GM12878 (cell line): ENCODE data around the gene TBC1D1. TPM values are rescaled to one million over a fixed set of nuclear protein-coding genes. Genes with fewer than 3 reads are reported as not detected.

Experiments
- ATAC-seq: fragments of 200-7000 bp; cut with Tn5 transposase; 3 replicates; pipeline ENCODE4 v1.9.1; 2020; ENCODE audit warnings: mild to moderate bottlenecking, moderate library complexity
- BruUV-seq: library from RNA; stranded (reverse); fragments of 400-500 nt; replicated peaks from 2 replicates; lab custom pipeline; 2021; lab: Mats Ljungman, UMichigan
- CTCF ChIA-PET: fragments of 300-600 bp; sonication (Branson Sonifier 250); formaldehyde crosslinking; extraction: SDS; loops from one replicate; lab custom pipeline; 2021; ENCODE audit warnings: inconsistent platforms; lab: Yijun Ruan, JAX
- POLR2A ChIA-PET: fragments of 350-600 bp; formaldehyde crosslinking; extraction: SDS; loops from one replicate; lab custom pipeline; 2021; ENCODE audit warnings: inconsistent platforms; lab: Charles Lee
- RAD21 ChIA-PET: fragments of 300-600 bp; sonication (Branson Sonifier 250); formaldehyde crosslinking; loops from one replicate; lab custom pipeline; 2023; ENCODE audit warnings: antibody characterized with exemption; ENCODE audit not compliant: unreplicated experiment; lab: Charles Lee
- SMC1A ChIA-PET: fragments of 300-600 bp; sonication (Branson Sonifier 250); formaldehyde crosslinking; loops from one replicate; lab custom pipeline; 2023; ENCODE audit not compliant: unreplicated experiment, uncharacterized antibody; lab: Charles Lee
- DNase-seq: peaks from one replicate; pipeline ENCODE4 v3.0.0-alpha.2; 2011; ENCODE audit warnings: low read depth, low spot score
- FAIRE-seq: peaks from 3 replicates; lab custom pipeline; 2011; peaks lifted over from hg19 to GRCh38; lab: Jason Lieb, UNC
- H2AFZ ChIP-seq: 2 replicates; pipeline ENCODE4 v1.6.0; 2011; ENCODE audit warnings: low read depth, low read length, control low read depth; ENCODE audit not compliant: control insufficient read depth
- H3K27ac ChIP-seq: 2 replicates; pipeline ENCODE4 v1.5.1; 2011; ENCODE audit warnings: control low read depth; ENCODE audit not compliant: control insufficient read depth, insufficient read depth
- H3K27me3 ChIP-seq, 2 experiments: replicated peaks in 1 of 2; 2 replicates each; pipeline versions ENCODE4 v1.6.0 to v1.6.1; 2011; ENCODE audit warnings: low read length in 1 of 2; ENCODE audit not compliant: control insufficient read depth in 2 of 2, insufficient read depth in 2 of 2
- H3K36me3 ChIP-seq, 2 experiments: 2 replicates each; pipeline ENCODE4 v1.5.1; 2011; ENCODE audit warnings: low read length in 1 of 2; ENCODE audit not compliant: control insufficient read depth in 2 of 2, insufficient read depth in 2 of 2
- H3K4me1 ChIP-seq: 2 replicates; pipeline ENCODE4 v1.6.1; 2011; ENCODE audit warnings: mild to moderate bottlenecking, low read length, moderate library complexity, mixed read lengths; ENCODE audit not compliant: control insufficient read depth, insufficient read depth
- H3K4me2 ChIP-seq: 2 replicates; pipeline ENCODE4 v1.6.0; 2011; ENCODE audit warnings: control low read depth; ENCODE audit not compliant: control insufficient read depth, insufficient read depth
- H3K4me3 ChIP-seq: fragments of 200-600 bp; sonication (generic); 2 replicates; pipeline ENCODE4 v1.5.1; 2016
- H3K79me2 ChIP-seq: 2 replicates; pipeline ENCODE4 v1.6.0; 2011; ENCODE audit warnings: low read length; ENCODE audit not compliant: control insufficient read depth, insufficient read depth
- H3K9ac ChIP-seq: 2 replicates; pipeline ENCODE4 v1.8.0; 2011; ENCODE audit warnings: low read length, control low read depth, mixed read lengths; ENCODE audit not compliant: control insufficient read depth, insufficient read depth
- H3K9me3 ChIP-seq: replicated peaks from 3 replicates; pipeline ENCODE4 v1.5.1; 2011; ENCODE audit warnings: mild to moderate bottlenecking, low read length; ENCODE audit not compliant: control insufficient read depth, insufficient read depth
- H4K20me1 ChIP-seq: 2 replicates; pipeline ENCODE4 v1.6.0; 2011; ENCODE audit not compliant: control insufficient read depth, insufficient read depth
- CHD2 ChIP-seq: IDR thresholded peaks from 2 replicates; pipeline ENCODE4 v1.6.1; 2011; ENCODE audit warnings: low read depth, low read length, improper control_type of control experiment, borderline replicate concordance
- EP300 ChIP-seq, 2 experiments: fragments of 150-350 bp in 1 of 2; IDR thresholded peaks; 2 replicates each; pipeline ENCODE4 v1.6.1; 2011 to 2012; ENCODE audit warnings: low read depth in 2 of 2, low read length in 2 of 2, borderline replicate concordance in 1 of 2, improper control_type of control experiment in 1 of 2, inconsistent platforms in 1 of 2; ENCODE audit not compliant: control insufficient read depth in 1 of 2
- HDAC6 ChIP-seq: fragments of 200-600 bp; sonication (generic); IDR thresholded peaks from one replicate; pipeline ENCODE4 v1.8.0; 2017; ENCODE audit warnings: antibody characterized with exemption; ENCODE audit not compliant: unreplicated experiment
- MTA2 ChIP-seq: fragments of 450-650 bp; IDR thresholded peaks from 2 replicates; pipeline ENCODE4 v1.6.1; 2016; ENCODE audit warnings: low read depth, mild to moderate bottlenecking, moderate library complexity
- WGBS: methylation state at CpG from one replicate; pipeline ENCODE4 v1.1.6; 2016; ENCODE audit warnings: low lambda C conversion rate; ENCODE audit not compliant: insufficient replicate concordance, insufficient coverage; ENCODE audit errors: missing lambda C conversion rate; 5-methylcytosine and 5-hydroxymethylcytosine counted together
- in situ Hi-C: fragments of 300-500 bp; cut with MboI; formaldehyde crosslinking; loops from 9 replicates; pipeline ENCODE4 v1.14.3; 2018; ENCODE audit warnings: mixed read lengths
- intact Hi-C: fragments of 100-400 bp; cut with micrococcal nuclease; formaldehyde crosslinking; loops from one replicate; pipeline ENCODE4 v1.14.2; 2022; ENCODE audit not compliant: unreplicated experiment
- polyA plus RNA-seq, 11 experiments: library from polyadenylated mRNA; depleted of rRNA in 4 of 11; unstranded in 6 of 11; stranded (reverse) in 5 of 11; fragments of >200 nt; fragmentation: Nextera tagmentation in 4 of 11; fragmentation: Illumina TruSeq in 1 of 11; extraction: Ambion mirVana in 4 of 11; extraction: Trizol in 1 of 11; gene quantifications; 1 replicate in 1 of 11; 2 replicates in 10 of 11; pipeline versions ENCODE4 v1.2.1 to v1.2.3, GENCODE V29; 2011 to 2016; ENCODE audit warnings: inconsistent platforms in 2 of 11, missing spikeins in 2 of 11, low read depth in 1 of 11
- total RNA-seq, 4 experiments: library from RNA; depleted of rRNA in 3 of 4; stranded (reverse); fragments of >200 nt in 3 of 4; fragmentation: Illumina TruSeq in 1 of 4; extraction: Trizol in 1 of 4; gene quantifications; 2 replicates each; pipeline versions ENCODE4 v1.2.1 to v1.2.3, GENCODE V29; 2013 to 2021
- TF ChIP-seq, protein P1 (sequence below): fragments of 150-350 bp; IDR thresholded peaks from 2 replicates; pipeline ENCODE4 v1.6.1; 2014; ENCODE audit warnings: mild to moderate bottlenecking, low read depth, low read length
- TF ChIP-seq, protein P2 (sequence below): fragments of 450-650 bp; IDR thresholded peaks from 2 replicates; pipeline ENCODE4 v1.6.1; 2016; ENCODE audit warnings: mild to moderate bottlenecking

The TBC1D1 gene
- total and polyA plus RNA-seq, 10 of the 15 experiments (the other 5 are each of a cell fraction or from before 2014, with no cell fraction given) = 5.3 to 102 (median 57.8) TPM

DNA sequence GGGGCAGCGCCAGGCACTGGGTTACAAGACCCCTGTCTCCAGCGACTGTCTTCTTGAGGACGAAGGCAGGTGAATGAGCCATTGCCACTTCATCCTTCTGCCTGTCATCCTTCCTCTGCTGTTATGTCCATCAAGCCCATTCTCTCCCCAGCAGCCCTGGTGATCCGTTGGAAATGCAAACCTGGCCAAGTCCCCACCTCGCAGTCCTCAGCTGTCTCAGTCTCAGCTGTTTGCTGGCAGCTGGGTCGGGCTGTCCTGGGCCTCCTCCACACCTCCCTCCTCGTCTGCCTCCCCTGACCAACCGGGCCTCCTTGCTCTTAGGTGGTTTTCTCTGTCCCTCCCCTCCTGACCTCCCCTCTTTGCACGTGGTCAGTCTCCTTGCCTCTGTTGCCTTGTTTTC is 107.3 kb downstream of the TBC1D1 start:
- no peaks in the 10 kb centered on the region for H3K36me3 ChIP-seq
- ChIA-PET RAD21 (no interaction called here), SMC1A (no interaction called here), CTCF (no interaction called here), POLR2A (no interaction called here)
- intact Hi-C loops (no loop called here), in situ Hi-C loops (no loop called here)
- FAIRE-seq (no peak), DNase-seq (no peak), ATAC-seq (no peak)
- no peak overlapping the region for H3K27ac ChIP-seq
- H3K4me1 ChIP-seq = peaks cover 9% of the 10 kb centered on the region; the same call in 1 of the 2 replicates
- TF ChIP-seq EP300 (IDR thresholded peaks at IDR 0.05; ENCODE audit: borderline replicate concordance in 1 of 2, control insufficient read depth in 1 of 2, low read depth in 2 of 2, low read length in 2 of 2) = no peak
- no peak for TF ChIP-seq MTA2
- TF ChIP-seq, protein P1, sequence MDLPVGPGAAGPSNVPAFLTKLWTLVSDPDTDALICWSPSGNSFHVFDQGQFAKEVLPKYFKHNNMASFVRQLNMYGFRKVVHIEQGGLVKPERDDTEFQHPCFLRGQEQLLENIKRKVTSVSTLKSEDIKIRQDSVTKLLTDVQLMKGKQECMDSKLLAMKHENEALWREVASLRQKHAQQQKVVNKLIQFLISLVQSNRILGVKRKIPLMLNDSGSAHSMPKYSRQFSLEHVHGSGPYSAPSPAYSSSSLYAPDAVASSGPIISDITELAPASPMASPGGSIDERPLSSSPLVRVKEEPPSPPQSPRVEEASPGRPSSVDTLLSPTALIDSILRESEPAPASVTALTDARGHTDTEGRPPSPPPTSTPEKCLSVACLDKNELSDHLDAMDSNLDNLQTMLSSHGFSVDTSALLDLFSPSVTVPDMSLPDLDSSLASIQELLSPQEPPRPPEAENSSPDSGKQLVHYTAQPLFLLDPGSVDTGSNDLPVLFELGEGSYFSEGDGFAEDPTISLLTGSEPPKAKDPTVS = no peak
- TF ChIP-seq, protein P2, sequence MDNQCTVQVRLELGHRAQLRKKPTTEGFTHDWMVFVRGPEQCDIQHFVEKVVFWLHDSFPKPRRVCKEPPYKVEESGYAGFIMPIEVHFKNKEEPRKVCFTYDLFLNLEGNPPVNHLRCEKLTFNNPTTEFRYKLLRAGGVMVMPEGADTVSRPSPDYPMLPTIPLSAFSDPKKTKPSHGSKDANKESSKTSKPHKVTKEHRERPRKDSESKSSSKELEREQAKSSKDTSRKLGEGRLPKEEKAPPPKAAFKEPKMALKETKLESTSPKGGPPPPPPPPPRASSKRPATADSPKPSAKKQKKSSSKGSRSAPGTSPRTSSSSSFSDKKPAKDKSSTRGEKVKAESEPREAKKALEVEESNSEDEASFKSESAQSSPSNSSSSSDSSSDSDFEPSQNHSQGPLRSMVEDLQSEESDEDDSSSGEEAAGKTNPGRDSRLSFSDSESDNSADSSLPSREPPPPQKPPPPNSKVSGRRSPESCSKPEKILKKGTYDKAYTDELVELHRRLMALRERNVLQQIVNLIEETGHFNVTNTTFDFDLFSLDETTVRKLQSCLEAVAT = no peak
- no peak for TF ChIP-seq CHD2
- TF ChIP-seq HDAC6 = no peak
- no peak overlapping the region for H3K4me2 ChIP-seq
- 82% methylated on average over 8 of the region's 9 CpGs for WGBS
- H3K27me3 ChIP-seq = no peaks in the 10 kb centered on the region
- no peak overlapping the region for H3K4me3 ChIP-seq
- H3K79me2 ChIP-seq = peaks cover 2% of the 10 kb centered on the region; the same call in 1 of the 2 replicates
- no peaks in the 10 kb centered on the region for H3K9me3 ChIP-seq
- H2AFZ ChIP-seq = no peak overlapping the region
- H4K20me1 ChIP-seq = no peaks in the 10 kb centered on the region
- BruUV-seq = no TSS peak
- H3K9ac ChIP-seq = no peak overlapping the region
